DOHH2 (cell line): ENCODE data around the gene C10orf62.

Experiments used
- H3F3A ChIP-seq: fragments of 200-600 bp; sonication (generic), shearing (Covaris generic); 2 replicates; pipeline ENCODE4 v1.6.0; 2016; ENCODE audit warnings: antibody characterized with exemption, mild to moderate bottlenecking; ENCODE audit not compliant: control insufficient read depth, insufficient read depth
- H3K27ac ChIP-seq: fragments of 200-600 bp; sonication (generic); 2 replicates; pipeline ENCODE4 v1.5.1; 2014; ENCODE audit warnings: low read depth, mild to moderate bottlenecking, low read length, moderate library complexity
- H3K27me3 ChIP-seq: fragments of 200-600 bp; sonication (generic); 2 replicates; pipeline ENCODE4 v1.6.1; 2014; ENCODE audit warnings: mild to moderate bottlenecking, low read length, mixed read lengths; ENCODE audit not compliant: control insufficient read depth
- H3K36me3 ChIP-seq: fragments of 200-600 bp; sonication (generic); 2 replicates; pipeline ENCODE4 v1.6.1; 2014; ENCODE audit warnings: mild to moderate bottlenecking, low read length, moderate library complexity, mixed read lengths; ENCODE audit not compliant: control insufficient read depth
- H3K4me1 ChIP-seq: fragments of 200-600 bp; sonication (generic); 2 replicates; pipeline ENCODE4 v1.6.1; 2014; ENCODE audit warnings: mild to moderate bottlenecking, low read length, mixed read lengths; ENCODE audit not compliant: control insufficient read depth
- H3K4me2 ChIP-seq: fragments of 200-600 bp; sonication (generic); 2 replicates; pipeline ENCODE4 v1.6.0; 2014; ENCODE audit warnings: mild to moderate bottlenecking, low read length, moderate library complexity
- H3K4me3 ChIP-seq: fragments of 200-600 bp; sonication (generic); 2 replicates; pipeline ENCODE4 v1.5.1; 2014; ENCODE audit warnings: mild to moderate bottlenecking, low read length, mixed read lengths
- H3K79me2 ChIP-seq: fragments of 200-600 bp; sonication (generic); 2 replicates; pipeline ENCODE4 v1.6.1; 2014; ENCODE audit warnings: mild to moderate bottlenecking, low read length, mixed read lengths; ENCODE audit not compliant: control insufficient read depth
- H3K9me2 ChIP-seq: fragments of 200-600 bp; sonication (generic); replicated peaks from 2 replicates; pipeline ENCODE4 v1.6.1; 2014; ENCODE audit warnings: mild to moderate bottlenecking, low read length, mixed read lengths; ENCODE audit not compliant: control insufficient read depth
- H3K9me3 ChIP-seq: fragments of 200-600 bp; sonication (generic); 2 replicates; pipeline ENCODE4 v1.6.1; 2014; ENCODE audit warnings: antibody characterized with exemption, low read length, mixed read lengths; ENCODE audit not compliant: control insufficient read depth, insufficient read depth
- H4K20me1 ChIP-seq: fragments of 200-600 bp; sonication (generic); 2 replicates; pipeline ENCODE4 v1.6.0; 2014; ENCODE audit warnings: low read depth, mild to moderate bottlenecking, antibody characterized with exemption, low read length, moderate library complexity; ENCODE audit not compliant: control insufficient read depth, insufficient read depth
- EZH2phosphoT487 ChIP-seq: fragments of 200-600 bp; sonication (generic); IDR thresholded peaks from 2 replicates; pipeline ENCODE4 v1.6.1; 2017; ENCODE audit warnings: borderline replicate concordance, mild to moderate bottlenecking, antibody characterized with exemption, low read length, moderate library complexity, mixed read lengths
- TF ChIP-seq, protein P1 (sequence below): fragments of 200-600 bp; sonication (generic); IDR thresholded peaks from one replicate; pipeline ENCODE4 v1.5.1; 2014; ENCODE audit warnings: antibody characterized with exemption, mild to moderate bottlenecking, low read depth, low read length; ENCODE audit not compliant: poor library complexity, severe bottlenecking

The C10orf62 gene

DNA sequence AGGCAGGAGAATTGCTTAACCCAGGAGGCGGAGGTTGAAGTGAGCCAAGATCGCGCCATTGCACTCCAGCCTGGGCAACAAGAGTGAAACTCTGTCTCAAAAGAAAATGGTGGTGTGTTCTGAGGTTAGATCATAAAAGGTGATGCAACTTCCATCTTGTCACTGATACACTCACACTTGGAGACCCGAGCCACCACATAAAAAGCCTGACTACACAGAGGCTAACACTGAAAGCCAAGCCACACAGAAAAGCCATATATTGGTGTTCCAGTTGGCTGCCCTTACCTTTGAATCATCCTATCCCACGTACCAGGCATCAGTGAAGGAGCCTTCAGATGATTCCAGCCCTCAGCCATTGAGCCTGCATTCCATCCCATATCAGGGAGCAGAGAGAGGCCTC, 39.8 kb downstream of the C10orf62 start:
- Histone ChIP-seq H4K20me1 (no peaks in the 10 kb centered on the region), H3K27ac (no peak overlapping the region), H3K4me3 (no peak overlapping the region), H3K4me2 (no peak overlapping the region), H3K27me3 (no peaks in the 10 kb centered on the region), H3K9me2 (no peaks in the 10 kb centered on the region), H3K4me1 (peaks cover 11% of the 10 kb centered on the region), H3K79me2 (peaks cover 6% of the 10 kb centered on the region; the same call in 1 of the 2 replicates), H3K9me3 (no peaks in the 10 kb centered on the region), H3K36me3 (no peaks in the 10 kb centered on the region), H3F3A (0 out of 2 replicates have a peak, but pooled peaks cover 3% of the 10 kb centered on the region)
- no peak for TF ChIP-seq EZH2phosphoT487
- TF ChIP-seq, protein P1, sequence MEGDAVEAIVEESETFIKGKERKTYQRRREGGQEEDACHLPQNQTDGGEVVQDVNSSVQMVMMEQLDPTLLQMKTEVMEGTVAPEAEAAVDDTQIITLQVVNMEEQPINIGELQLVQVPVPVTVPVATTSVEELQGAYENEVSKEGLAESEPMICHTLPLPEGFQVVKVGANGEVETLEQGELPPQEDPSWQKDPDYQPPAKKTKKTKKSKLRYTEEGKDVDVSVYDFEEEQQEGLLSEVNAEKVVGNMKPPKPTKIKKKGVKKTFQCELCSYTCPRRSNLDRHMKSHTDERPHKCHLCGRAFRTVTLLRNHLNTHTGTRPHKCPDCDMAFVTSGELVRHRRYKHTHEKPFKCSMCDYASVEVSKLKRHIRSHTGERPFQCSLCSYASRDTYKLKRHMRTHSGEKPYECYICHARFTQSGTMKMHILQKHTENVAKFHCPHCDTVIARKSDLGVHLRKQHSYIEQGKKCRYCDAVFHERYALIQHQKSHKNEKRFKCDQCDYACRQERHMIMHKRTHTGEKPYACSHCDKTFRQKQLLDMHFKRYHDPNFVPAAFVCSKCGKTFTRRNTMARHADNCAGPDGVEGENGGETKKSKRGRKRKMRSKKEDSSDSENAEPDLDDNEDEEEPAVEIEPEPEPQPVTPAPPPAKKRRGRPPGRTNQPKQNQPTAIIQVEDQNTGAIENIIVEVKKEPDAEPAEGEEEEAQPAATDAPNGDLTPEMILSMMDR = no peak

DNA sequence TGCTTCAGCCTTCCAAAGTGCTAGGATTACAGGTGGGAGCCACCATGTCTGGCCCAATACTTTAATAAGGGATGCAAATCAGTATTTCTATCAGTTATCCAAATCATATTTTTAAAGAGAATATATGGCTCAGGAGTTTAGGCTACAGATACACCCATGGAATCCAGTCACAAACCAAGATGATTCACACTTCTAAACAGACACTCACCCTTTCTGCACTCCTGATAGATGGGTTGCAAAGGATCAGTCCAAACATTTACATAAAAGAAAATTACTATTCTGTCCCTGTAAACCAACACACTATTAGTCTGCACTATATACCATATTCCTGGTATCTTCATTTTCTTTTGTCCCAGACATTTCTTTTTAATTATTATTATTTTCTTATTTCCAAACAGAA, 41.6 kb downstream of the C10orf62 start:
- Histone ChIP-seq H3K4me3 (no peak overlapping the region), H3F3A (0 out of 2 replicates have a peak, but pooled peaks cover 3% of the 10 kb centered on the region), H3K79me2 (peaks cover 6% of the 10 kb centered on the region; the same call in 1 of the 2 replicates), H3K4me2 (no peak overlapping the region), H3K27ac (no peak overlapping the region), H3K4me1 (peaks cover 11% of the 10 kb centered on the region), H3K27me3 (no peaks in the 10 kb centered on the region), H3K9me2 (no peaks in the 10 kb centered on the region), H4K20me1 (no peaks in the 10 kb centered on the region), H3K36me3 (no peaks in the 10 kb centered on the region), H3K9me3 (no peaks in the 10 kb centered on the region)
- TF ChIP-seq, protein P1 = no peak
- no peak for TF ChIP-seq EZH2phosphoT487

DNA sequence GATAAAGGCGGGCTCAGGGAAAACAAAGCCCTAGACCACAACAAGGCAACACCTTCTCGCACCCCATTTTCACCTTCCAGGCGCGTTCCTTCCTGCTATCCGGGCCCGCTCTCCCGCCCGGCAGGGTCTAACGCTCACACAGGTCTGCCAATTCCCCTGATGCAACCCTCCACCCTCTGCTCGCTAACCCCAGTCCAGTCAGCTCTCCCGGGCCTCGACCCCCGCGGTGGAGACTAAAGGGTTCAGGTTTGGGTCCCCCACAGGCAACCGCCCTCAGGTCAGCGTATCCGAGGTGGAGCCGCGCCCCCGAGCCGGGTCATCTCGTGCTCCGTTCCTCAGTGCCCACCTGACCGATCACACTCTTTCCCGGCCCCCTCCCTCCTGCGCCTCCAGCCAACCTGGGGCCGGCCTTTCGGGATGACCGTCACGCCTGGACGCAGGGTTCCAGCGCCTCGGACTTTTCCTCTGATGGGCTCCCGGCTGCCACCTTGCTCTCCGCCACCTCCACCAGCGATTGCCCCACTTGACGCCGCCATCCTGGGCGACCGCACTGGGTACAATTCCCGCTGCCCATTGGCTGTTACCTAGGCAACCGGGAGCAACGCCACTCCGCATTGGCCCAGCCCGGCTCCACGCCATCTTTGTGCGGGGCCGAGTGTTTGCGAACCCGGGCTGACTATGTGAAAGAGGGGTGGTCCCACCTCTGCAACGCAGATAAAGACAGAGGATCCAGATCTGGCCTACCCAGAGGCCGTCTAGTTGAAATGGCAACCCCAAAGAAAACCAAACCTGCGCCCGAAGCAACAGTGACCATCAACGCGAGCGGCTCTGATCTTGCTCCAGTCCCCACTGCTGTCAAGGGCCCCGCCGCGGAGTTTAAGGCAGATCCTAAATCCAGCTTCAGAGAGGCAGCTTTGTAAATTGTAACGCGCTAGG, 43.7 kb downstream of the C10orf62 start, which contains the start of gene MORN4:
Gene MORN4 (minus strand): TSS at position 552 of the 936 bp plus-strand sequence. CDS start 13,847 bp downstream, outside the sequence.
- Histone ChIP-seq H3K4me3 (peak within 1 kb of the TSS; percentile 79), H3K27ac (no peak within 1 kb of the TSS)

More for the DNA sequence above, 43.7 kb downstream of the C10orf62 start, which contains the start of gene MORN4:
- Histone ChIP-seq H3K79me2 (peaks cover 6% of the 10 kb centered on the region; the same call in 1 of the 2 replicates), H4K20me1 (no peaks in the 10 kb centered on the region), H3K4me2 (peak within 1 kb of the TSS; percentile 86), H3K27me3 (no peaks in the 10 kb centered on the region), H3K36me3 (no peaks in the 10 kb centered on the region), H3K4me1 (peaks cover 11% of the 10 kb centered on the region), H3F3A (peaks cover 5% of the 10 kb centered on the region; the same call in 1 of the 2 replicates), H3K9me3 (no peaks in the 10 kb centered on the region), H3K9me2 (no peaks in the 10 kb centered on the region)
- TF ChIP-seq EZH2phosphoT487 = no peak
- TF ChIP-seq, protein P1 = no peak
